Suprapubic skin (tissue), 4 donors: ENCODE data around the gene INS. TPM values are rescaled to one million over a fixed set of nuclear protein-coding genes. Genes with fewer than 3 reads are reported as not detected.
"Not testable (repeated sequence)": the region's sequence is repeated elsewhere in the genome, so short reads cannot be mapped to it uniquely, and the experiment has no call there.

Experiments used
- DNase-seq, 2 donors: peaks; one replicate each; pipeline ENCODE4 v3.0.0-alpha.2; 2019; ENCODE audit warnings: low spot score in 2 of 2
- H3K27ac ChIP-seq: fragments of 200-600 bp; sonication (generic); one replicate; pipeline ENCODE4 v1.5.1; 2019
- H3K27me3 ChIP-seq: fragments of 200-600 bp; sonication (generic); one replicate; pipeline ENCODE4 v1.5.1; 2019
- H3K36me3 ChIP-seq: fragments of 200-600 bp; sonication (generic); one replicate; pipeline ENCODE4 v1.5.1; 2019
- H3K4me1 ChIP-seq: fragments of 200-600 bp; sonication (generic); one replicate; pipeline ENCODE4 v1.5.1; 2019
- H3K4me3 ChIP-seq: fragments of 200-600 bp; sonication (generic); one replicate; pipeline ENCODE4 v1.5.1; 2019; ENCODE audit warnings: mild to moderate bottlenecking
- H3K9me3 ChIP-seq: fragments of 200-600 bp; sonication (generic); one replicate; pipeline ENCODE4 v1.5.1; 2019
- EP300 ChIP-seq: sonication (generic); formaldehyde crosslinking; IDR thresholded peaks from one replicate; pipeline ENCODE4 v1.6.1; 2017; ENCODE audit warnings: antibody characterized with exemption
- POLR2A ChIP-seq, 2 donors: fragments of 450-650 bp; IDR thresholded peaks; one replicate each; pipeline ENCODE4 v1.6.1; 2017; ENCODE audit warnings: antibody characterized with exemption in 2 of 2, mild to moderate bottlenecking in 2 of 2, moderate library complexity in 2 of 2
- POLR2AphosphoS5 ChIP-seq, 3 donors: sonication (generic); formaldehyde crosslinking; IDR thresholded peaks; one replicate each; pipeline ENCODE4 v1.6.1; 2017; ENCODE audit warnings: antibody characterized with exemption in 3 of 3
- WGBS: methylation state at CpG from one replicate; pipeline ENCODE4 v1.1.5; 2018; 5-methylcytosine and 5-hydroxymethylcytosine counted together
- total RNA-seq, 4 donors: library from RNA; depleted of rRNA; stranded (reverse); fragments of >200 nt; gene quantifications; one replicate each; pipeline ENCODE4 v1.1.0, GENCODE V29; 2016
- TF ChIP-seq, protein P1 (sequence below), 2 donors: fragments of 200-600 bp in 1 of 2; fragments of 450-650 bp in 1 of 2; sonication (generic) in 1 of 2; IDR thresholded peaks; one replicate each; pipeline ENCODE4 v1.5.1; 2016 to 2019; ENCODE audit warnings: antibody characterized with exemption in 2 of 2, mild to moderate bottlenecking in 1 of 2, moderate library complexity in 1 of 2

Gene INS
- total RNA-seq, 4 donors from 2014 or later = not detected

DNA sequence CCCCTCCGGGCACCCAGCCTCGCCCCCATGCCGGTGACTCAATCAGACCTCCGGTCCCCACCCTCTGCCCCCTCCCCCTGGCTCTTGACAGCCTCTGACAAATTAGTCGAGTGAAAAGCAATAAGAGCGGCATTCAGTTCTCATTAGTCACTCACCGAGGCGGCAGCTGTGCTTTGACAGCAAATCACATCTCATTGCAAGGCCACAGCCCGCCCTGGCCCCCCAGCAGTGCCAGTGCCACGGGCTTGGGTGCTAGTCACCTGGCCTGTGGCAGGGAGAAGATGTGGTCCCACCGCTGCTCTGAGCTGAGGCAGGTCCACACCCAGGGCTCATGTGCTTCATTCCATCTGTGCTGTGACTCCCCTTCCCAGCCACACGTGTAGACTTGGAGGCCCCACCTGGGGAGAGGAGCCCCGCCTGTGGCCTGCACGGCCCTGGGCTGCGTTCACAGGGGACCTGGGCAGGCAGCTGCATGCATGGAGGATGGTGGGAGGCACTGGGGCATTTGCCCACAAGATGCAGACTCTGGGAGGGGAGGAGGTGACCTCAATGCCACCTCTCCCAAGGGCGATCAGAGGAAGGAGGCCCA, 18.0 kb upstream of the INS start:
- Histone ChIP-seq H3K4me1 (peaks cover 35% of the 10 kb centered on the region), H3K36me3 (no peaks in the 10 kb centered on the region), H3K9me3 (no peaks in the 10 kb centered on the region), H3K27ac (peak overlapping the region; percentile 45), H3K27me3 (peaks cover 48% of the 10 kb centered on the region), H3K4me3 (no peak overlapping the region)
- no peak for TF ChIP-seq POLR2AphosphoS5 (IDR thresholded peaks at IDR 0.05)
- TF ChIP-seq EP300 = no peak
- TF ChIP-seq POLR2A (IDR thresholded peaks at IDR 0.05) = no peak
- TF ChIP-seq, protein P1, sequence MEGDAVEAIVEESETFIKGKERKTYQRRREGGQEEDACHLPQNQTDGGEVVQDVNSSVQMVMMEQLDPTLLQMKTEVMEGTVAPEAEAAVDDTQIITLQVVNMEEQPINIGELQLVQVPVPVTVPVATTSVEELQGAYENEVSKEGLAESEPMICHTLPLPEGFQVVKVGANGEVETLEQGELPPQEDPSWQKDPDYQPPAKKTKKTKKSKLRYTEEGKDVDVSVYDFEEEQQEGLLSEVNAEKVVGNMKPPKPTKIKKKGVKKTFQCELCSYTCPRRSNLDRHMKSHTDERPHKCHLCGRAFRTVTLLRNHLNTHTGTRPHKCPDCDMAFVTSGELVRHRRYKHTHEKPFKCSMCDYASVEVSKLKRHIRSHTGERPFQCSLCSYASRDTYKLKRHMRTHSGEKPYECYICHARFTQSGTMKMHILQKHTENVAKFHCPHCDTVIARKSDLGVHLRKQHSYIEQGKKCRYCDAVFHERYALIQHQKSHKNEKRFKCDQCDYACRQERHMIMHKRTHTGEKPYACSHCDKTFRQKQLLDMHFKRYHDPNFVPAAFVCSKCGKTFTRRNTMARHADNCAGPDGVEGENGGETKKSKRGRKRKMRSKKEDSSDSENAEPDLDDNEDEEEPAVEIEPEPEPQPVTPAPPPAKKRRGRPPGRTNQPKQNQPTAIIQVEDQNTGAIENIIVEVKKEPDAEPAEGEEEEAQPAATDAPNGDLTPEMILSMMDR (IDR thresholded peaks at IDR 0.05) = no peak
- no peak for DNase-seq
- 19% methylated on average over 5 of the region's 16 CpGs for WGBS

DNA sequence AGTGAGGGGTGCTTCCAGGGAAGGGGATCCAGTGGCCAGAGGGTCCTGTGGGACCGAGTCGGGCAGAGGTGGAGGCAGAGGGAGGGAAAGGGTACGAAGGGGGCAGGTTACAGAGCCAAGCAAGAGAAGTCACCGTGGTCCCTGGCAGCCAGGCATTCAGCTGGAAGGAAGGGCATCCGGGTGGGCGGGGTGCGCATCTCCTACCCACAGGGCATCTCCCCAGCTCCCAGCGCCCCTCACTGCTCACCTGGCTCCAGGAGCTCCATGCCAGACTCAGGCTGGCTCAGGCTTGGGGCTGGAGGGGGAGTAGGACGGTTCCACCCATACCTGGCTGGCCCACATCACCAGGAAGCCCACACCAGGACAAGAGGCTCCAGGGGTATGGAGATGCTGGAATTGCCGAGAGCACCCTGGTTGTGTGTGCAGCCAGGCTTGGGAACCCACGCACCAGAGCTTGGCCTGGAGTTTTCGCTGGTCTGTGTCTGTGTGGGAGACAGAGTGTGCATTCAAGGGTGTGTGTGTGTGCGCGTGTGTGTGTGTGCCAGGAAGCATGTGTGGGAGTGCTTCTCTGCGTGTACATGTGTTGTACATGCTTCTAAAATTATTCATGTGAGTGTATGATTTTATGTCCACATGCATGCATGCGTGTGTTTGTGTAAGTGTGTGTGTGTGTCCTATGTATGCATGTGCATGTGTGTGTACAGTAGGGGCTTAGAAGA, 17.2 kb upstream of the INS start:
- H3K36me3 ChIP-seq, H3K4me3 ChIP-seq, H3K9me3 ChIP-seq, H3K27ac ChIP-seq, DNase-seq: not testable (repeated sequence)
- WGBS = 57% methylated on average over 14 of the region's 16 CpGs
- Histone ChIP-seq H3K27me3 (peaks cover 50% of the 10 kb centered on the region), H3K4me1 (peaks cover 35% of the 10 kb centered on the region)

DNA sequence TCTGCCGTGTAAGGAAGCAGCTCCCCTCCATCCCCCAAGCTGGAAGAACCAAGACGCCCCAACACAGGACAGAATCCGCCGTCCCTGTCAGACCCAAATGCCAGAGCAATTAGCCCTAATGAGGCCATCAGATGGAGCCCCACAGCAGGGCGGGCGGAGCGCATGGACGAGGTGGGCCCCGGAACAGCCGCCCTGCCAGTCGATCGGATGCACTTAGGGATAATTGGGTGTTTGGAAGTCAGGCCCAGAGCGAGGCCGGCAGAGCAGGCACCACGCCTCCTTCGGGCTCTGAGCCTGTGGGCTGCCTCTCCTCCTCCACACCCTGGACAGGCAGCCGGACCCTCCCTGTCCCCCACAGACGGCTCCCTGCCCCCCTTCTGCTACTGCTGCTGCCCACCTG, 16.1 kb upstream of the INS start:
- DNase-seq = no peak
- Histone ChIP-seq H3K36me3 (no peaks in the 10 kb centered on the region), H3K4me3 (no peak overlapping the region), H3K4me1 (peaks cover 35% of the 10 kb centered on the region), H3K9me3 (no peaks in the 10 kb centered on the region), H3K27ac (no peak overlapping the region), H3K27me3 (peaks cover 42% of the 10 kb centered on the region)
- WGBS = 22% methylated on average over 6 of the region's 18 CpGs
- no peak for TF ChIP-seq EP300
- TF ChIP-seq POLR2A (IDR thresholded peaks at IDR 0.05) = no peak
- no peak for TF ChIP-seq POLR2AphosphoS5 (IDR thresholded peaks at IDR 0.05)
- TF ChIP-seq, protein P1 (IDR thresholded peaks at IDR 0.05) = no peak

DNA sequence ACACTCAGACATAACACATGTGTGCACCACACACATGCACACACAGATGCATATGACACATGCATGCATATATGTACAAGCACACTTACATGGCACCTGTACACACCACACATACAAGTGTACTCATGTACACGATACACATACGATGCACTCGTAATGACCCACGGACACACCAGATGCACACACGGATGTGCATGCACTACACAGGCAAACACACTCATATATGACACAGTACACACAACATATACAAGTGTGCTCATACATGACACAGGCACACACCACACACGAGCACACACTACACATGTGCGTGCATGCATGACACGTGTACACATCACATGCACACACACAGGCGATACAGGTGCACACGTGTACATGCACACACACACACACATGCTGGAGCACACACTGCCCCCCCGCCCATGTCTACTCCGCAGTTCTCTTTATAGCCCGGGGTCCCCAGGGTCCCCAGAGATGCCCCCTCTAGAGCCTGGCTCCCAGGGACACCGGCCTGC, 15.4 kb upstream of the INS start:
- 91% methylated on average over 10 of the region's 14 CpGs for WGBS
- no peak for DNase-seq
- Histone ChIP-seq H3K9me3 (no peaks in the 10 kb centered on the region), H3K27me3 (peaks cover 40% of the 10 kb centered on the region), H3K36me3 (no peaks in the 10 kb centered on the region), H3K4me1 (peaks cover 35% of the 10 kb centered on the region), H3K27ac (no peak overlapping the region), H3K4me3 (no peak overlapping the region)
- TF ChIP-seq EP300 = no peak
- no peak for TF ChIP-seq POLR2AphosphoS5 (IDR thresholded peaks at IDR 0.05)
- no peak for TF ChIP-seq POLR2A (IDR thresholded peaks at IDR 0.05)
- TF ChIP-seq, protein P1 (IDR thresholded peaks at IDR 0.05) = no peak

DNA sequence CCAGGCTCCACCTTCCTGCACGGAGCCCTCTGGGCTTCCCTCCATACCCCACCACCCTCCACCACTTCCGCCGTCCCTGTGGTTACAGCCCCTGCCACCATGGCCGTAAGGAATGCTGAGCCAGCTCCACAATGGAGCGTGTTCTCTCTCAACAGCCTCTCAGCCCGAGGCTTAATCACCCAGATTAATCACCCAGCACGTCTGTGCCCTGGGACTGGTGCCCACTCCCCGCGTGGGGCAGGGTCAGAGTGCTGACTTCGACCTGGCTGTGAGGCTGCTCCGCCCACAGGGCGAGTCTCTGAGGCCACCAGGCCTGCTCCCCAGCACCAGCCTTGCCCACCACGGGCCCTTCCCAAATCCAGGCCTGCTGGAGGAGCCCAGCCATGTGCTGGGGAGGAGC, 14.7 kb upstream of the INS start:
- Histone ChIP-seq H3K4me3 (no peak overlapping the region), H3K4me1 (peaks cover 35% of the 10 kb centered on the region), H3K27ac (no peak overlapping the region), H3K27me3 (peaks cover 39% of the 10 kb centered on the region), H3K36me3 (no peaks in the 10 kb centered on the region), H3K9me3 (no peaks in the 10 kb centered on the region)
- TF ChIP-seq, protein P1 (IDR thresholded peaks at IDR 0.05) = no peak
- TF ChIP-seq POLR2A (IDR thresholded peaks at IDR 0.05) (no peak), POLR2AphosphoS5 (IDR thresholded peaks at IDR 0.05) (no peak), EP300 (no peak)
- WGBS = 20% methylated on average over 6 of the region's 13 CpGs
- DNase-seq = no peak
